DND-41 (cell line): ENCODE measurements around the gene NLGN4X.

Experiments used
- EZH2 ChIP-seq: IDR thresholded peaks from 3 replicates; pipeline ENCODE4 v1.6.1; 2012; ENCODE audit warnings: borderline replicate concordance, low read depth, mild to moderate bottlenecking, moderate library complexity, low read length, inconsistent platforms; ENCODE audit not compliant: severe bottlenecking
- TF ChIP-seq, protein P1 (sequence below): IDR thresholded peaks from 2 replicates; pipeline ENCODE4 v1.5.1; 2012; ENCODE audit warnings: borderline replicate concordance, low read length, moderate library complexity, mild to moderate bottlenecking; ENCODE audit not compliant: poor library complexity, severe bottlenecking; ENCODE audit errors: extremely low read depth

DNA sequence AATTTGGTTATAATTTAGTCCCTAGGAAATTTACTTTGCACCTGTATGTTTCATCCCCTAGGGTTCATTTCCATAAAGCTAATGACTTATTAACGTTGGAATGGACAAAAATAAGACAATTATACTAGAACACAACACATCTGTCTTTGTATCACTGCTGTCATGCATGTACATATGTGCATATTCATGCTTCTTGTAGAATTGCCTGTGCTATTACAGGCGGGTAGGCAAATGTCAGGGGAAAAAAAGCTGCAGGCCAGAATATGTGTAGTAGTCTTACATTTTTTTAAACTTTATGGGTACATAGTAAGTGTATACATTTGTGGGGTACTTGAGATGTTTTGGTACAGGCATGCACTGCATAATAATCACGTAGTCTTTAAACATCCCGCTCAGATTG lies 209.6 kb downstream of the NLGN4X start:
- TF ChIP-seq, protein P1, sequence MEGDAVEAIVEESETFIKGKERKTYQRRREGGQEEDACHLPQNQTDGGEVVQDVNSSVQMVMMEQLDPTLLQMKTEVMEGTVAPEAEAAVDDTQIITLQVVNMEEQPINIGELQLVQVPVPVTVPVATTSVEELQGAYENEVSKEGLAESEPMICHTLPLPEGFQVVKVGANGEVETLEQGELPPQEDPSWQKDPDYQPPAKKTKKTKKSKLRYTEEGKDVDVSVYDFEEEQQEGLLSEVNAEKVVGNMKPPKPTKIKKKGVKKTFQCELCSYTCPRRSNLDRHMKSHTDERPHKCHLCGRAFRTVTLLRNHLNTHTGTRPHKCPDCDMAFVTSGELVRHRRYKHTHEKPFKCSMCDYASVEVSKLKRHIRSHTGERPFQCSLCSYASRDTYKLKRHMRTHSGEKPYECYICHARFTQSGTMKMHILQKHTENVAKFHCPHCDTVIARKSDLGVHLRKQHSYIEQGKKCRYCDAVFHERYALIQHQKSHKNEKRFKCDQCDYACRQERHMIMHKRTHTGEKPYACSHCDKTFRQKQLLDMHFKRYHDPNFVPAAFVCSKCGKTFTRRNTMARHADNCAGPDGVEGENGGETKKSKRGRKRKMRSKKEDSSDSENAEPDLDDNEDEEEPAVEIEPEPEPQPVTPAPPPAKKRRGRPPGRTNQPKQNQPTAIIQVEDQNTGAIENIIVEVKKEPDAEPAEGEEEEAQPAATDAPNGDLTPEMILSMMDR: no peak
- no peak for TF ChIP-seq EZH2
